SK-N-MC (cell line): ENCODE data around the gene JSRP1.

ENCODE experiments used
- EZH2 ChIP-seq: fragments of 200-600 bp; sonication (generic); IDR thresholded peaks from one replicate; pipeline ENCODE4 v1.6.1; 2017; ENCODE audit warnings: antibody characterized with exemption
- POLR2AphosphoS5 ChIP-seq: IDR thresholded peaks from 2 replicates; pipeline ENCODE4 v1.6.1; 2012; ENCODE audit warnings: mild to moderate bottlenecking, low read depth, low read length, borderline replicate concordance

GRCh38 chr19:2278459-2279158, 22.4 kb upstream of the JSRP1 start:
- no peak for TF ChIP-seq EZH2
- no peak for TF ChIP-seq POLR2AphosphoS5
